GM23338 (cell line): ENCODE results near the gene MRPS6.

Experiments
- CTCF ChIP-seq, 2 experiments: fragments of 200-600 bp in 1 of 2; sonication (generic) in 1 of 2; conservative IDR thresholded peaks; 2 replicates each; pipeline versions ENCODE4 v1.5.1 to v1.6.1; 2016 to 2017; ENCODE audit warnings: antibody characterized with exemption in 2 of 2, low read depth in 2 of 2, mild to moderate bottlenecking in 2 of 2, moderate library complexity in 1 of 2
- EZH2 ChIP-seq: fragments of 200-600 bp; sonication (generic); IDR thresholded peaks from one replicate; pipeline ENCODE4 v1.8.0; 2017; ENCODE audit warnings: antibody characterized with exemption, mild to moderate bottlenecking, low read depth; ENCODE audit not compliant: unreplicated experiment
- NANOG ChIP-seq: IDR thresholded peaks from 2 replicates; pipeline ENCODE4 v1.6.1; 2016; ENCODE audit warnings: antibody characterized with exemption, borderline replicate concordance
- POLR2AphosphoS5 ChIP-seq: IDR thresholded peaks from 2 replicates; pipeline ENCODE4 v1.6.1; 2016; ENCODE audit warnings: antibody characterized with exemption, low read depth

GRCh38 chr21:34077888-34078287 is 4.5 kb downstream of the MRPS6 start:
- TF ChIP-seq POLR2AphosphoS5: no peak
- no peak for TF ChIP-seq NANOG
- no peak for TF ChIP-seq CTCF (conservative IDR thresholded peaks at IDR 0.05; ENCODE audit: low read depth in 2 of 2)
- no peak for TF ChIP-seq EZH2
